SIG-M5 treated with dmso at 0.1 percent for 504 hours (cell line): Measurements from ENCODE around the gene ROR1.
"Not testable (repeated sequence)": the region's sequence is repeated elsewhere in the genome, so short reads cannot be mapped to it uniquely, and the experiment has no call there.

Source experiments
- DNase-seq: peaks from one replicate; lab custom pipeline; 2025; ENCODE audit not compliant: unreplicated experiment; lab: John Stamatoyannopoulos, UW

Gene ROR1

GRCh38 chr1:63758791-63759190 is 15.0 kb upstream of the ROR1 start:
- DNase-seq: no peak

- DNase-seq: no peak
These were observed 14.0 kb upstream of the ROR1 start for GRCh38 chr1:63759778-63760177.

DNA sequence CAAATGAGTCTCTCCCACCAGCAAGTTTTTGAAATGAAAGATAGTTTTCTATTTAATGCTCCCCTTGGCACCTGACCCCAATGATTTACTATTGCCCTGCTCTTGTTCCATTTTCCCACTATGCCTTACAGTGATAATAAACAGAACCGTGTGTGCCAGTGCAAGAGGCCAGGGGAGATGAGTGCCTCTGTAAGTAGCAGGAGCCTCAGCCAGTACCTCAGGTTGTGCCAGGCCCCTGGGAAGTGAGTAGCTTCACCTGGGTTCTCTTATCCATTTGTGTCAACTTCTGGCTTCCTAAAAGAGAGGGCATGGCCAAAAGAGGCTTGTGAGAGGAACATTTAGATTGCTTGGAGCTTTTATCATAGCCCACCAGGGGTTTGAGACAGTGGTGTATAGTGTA is 3.4 kb upstream of the ROR1 start:
- no peak for DNase-seq

- no peak for DNase-seq
These were observed 1.6 kb upstream of the ROR1 start for GRCh38 chr1:63772201-63772600.

- no peak for DNase-seq
These were observed 941 bp upstream of the ROR1 start for GRCh38 chr1:63772876-63773275.

GRCh38 chr1:63773496-63773814 is 362 bp upstream of the ROR1 start:
- DNase-seq: no peak

- no peak for DNase-seq
These were observed 1.0 kb downstream of the ROR1 start for GRCh38 chr1:63774617-63775417.

- no peak for DNase-seq
These were observed 1.8 kb downstream of the ROR1 start for GRCh38 chr1:63775418-63776127.

GRCh38 chr1:63777286-63777685 is 3.5 kb downstream of the ROR1 start:
- no peak for DNase-seq

- DNase-seq: no peak
These were observed 4.4 kb downstream of the ROR1 start for GRCh38 chr1:63777965-63778880.

DNA sequence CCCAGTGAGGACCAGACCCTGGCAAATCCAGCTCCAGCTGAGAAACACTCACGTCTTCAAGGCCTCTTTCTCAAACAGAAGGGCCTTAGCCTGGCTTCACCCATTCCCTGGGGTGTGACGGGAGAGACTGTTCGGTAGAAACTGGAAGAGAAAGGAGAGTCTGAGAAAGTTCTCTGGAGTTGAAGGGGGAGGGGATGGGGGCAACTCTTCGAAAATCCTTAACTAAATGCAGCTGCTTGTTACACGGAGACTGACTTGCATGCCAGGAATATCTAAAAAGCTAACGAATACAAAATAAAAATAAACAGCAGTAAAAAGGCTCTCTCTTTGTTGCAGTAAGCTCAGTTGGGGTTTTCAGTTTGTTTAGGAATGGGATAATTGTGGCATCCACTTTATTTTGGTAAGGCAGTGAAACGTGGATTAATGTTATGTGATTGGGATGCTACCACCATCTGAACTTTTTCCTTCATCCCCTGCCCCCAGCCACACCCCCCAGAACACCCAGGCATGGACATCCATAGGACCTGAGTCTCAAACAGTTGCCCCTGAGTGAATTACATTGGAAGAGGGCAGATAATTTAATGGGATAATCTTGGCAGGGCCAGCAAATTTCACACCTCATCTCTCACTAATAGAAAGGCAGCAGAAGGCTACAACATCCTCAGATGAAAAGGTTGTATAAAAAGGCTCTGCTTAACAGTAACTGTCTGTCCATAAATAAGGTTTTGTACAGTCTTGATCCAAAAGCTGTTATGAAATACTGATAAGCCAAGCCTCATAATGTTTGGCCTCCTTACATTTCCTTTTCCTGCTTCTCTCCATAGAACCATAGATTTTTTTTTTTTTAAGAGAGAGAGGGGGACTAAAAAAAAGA is 5.8 kb downstream of the ROR1 start:
- no peak for DNase-seq

- DNase-seq: no peak
These were observed 6.7 kb downstream of the ROR1 start for GRCh38 chr1:63780565-63780964.

GRCh38 chr1:63782982-63783381 is 9.2 kb downstream of the ROR1 start:
- DNase-seq: no peak

GRCh38 chr1:63784083-63784482 is 10.3 kb downstream of the ROR1 start:
- no peak for DNase-seq

GRCh38 chr1:63784489-63785390 is 10.9 kb downstream of the ROR1 start:
- DNase-seq: no peak

- DNase-seq: not testable (repeated sequence)
These were observed 13.5 kb downstream of the ROR1 start for GRCh38 chr1:63787270-63787669.

GRCh38 chr1:63787875-63788274 is 14.1 kb downstream of the ROR1 start:
- no peak for DNase-seq

DNA sequence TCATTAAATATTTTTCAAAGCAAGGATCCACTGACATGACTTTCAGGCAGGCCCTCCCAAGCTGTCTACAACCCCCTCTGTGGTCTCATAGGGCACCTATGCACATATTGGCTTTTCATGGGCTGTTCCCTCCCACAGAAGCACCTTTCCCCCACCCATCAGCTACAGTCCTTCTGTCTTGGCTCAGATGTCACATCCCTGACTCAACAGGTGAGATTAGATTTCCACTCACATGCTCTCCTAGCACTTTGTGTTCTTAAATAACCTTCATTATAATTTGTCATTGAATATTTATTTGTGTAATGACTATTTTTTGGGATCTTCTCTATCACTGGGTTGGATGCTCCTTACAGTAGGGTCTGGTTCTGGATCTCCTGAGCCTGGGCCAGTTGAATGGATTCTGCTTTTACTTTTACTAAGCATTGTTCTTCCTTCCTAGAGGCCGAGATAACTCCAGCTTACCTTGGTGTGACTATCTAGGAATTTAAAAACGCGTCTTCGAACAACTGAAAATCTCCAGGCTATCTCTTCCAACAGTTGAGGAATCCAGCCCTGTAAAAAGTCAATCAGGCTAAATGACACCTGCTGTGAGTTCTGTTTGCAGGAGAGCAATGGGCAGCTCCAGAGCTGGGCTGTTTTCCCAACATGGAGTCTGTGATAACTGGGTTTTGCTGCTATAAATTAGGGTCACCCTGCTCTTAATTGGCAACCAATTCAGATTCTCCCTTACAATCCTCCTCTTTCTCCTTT is 16.2 kb downstream of the ROR1 start:
- no peak for DNase-seq

DNA sequence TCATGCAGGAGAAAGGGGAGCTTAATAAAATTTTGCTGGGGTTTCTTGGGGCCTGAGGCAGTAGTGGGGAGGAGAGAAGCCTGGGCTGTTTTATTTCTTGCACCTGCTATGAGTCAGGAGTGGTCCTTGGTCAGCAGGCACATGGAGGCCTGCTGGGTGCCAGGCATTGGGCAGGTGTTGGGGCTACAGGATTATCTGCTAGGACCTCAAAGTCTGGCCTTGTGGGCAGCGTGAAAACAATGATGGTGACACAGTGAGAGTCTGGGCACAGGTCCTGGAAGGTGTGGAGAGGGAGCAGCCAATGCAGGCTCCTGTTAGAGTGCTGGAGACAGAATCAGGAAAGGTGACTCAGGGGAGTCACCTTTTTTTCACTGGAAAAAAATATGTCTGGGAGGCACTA is 17.2 kb downstream of the ROR1 start:
- DNase-seq: no peak
